Measurements from ENCODE around the gene SHISA6. TPM values are rescaled to one million over a fixed set of nuclear protein-coding genes. Genes with fewer than 3 reads are reported as not detected.

The SHISA6 gene
- total and polyA plus RNA-seq, 4 donors, result not detected

DNA sequence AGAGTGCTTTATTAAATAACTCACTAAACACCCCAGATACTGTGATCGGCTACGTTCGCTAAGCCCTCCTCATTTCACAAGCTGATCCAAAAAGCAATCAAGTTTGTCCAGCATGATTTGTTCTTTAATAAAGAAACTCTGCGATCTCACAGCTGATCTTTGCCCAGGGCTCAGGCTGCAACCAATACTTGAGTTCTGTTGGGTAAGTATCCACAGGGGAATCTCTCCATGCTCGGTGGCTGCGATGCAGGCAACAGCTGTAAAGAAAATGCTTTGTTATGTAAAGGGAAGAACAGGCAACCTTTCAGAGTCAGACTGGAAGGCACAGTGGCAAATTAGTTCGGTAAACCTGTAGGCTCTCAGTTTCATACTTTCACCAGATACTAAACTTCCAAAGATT lies 67.5 kb downstream of the SHISA6 start:
- Histone ChIP-seq H3K4me3 (ENCODE audit: low read depth in 1 of 3, low read length in 3 of 3) (no peak overlapping the region), H3K9ac (ENCODE audit: low read depth in 1 of 2, low read length in 2 of 2) (no peak overlapping the region), H3K9me3 (ENCODE audit: control insufficient read depth in 4 of 4, low read length in 3 of 4) (no peaks in the 10 kb centered on the region), H3K27ac (ENCODE audit: low read depth in 1 of 2, low read length in 2 of 2) (no peak overlapping the region), H3K36me3 (ENCODE audit: control insufficient read depth in 4 of 4, insufficient read depth in 3 of 4, low read depth in 1 of 4, low read length in 3 of 4) (no peaks in the 10 kb centered on the region), H3K27me3 (ENCODE audit: control insufficient read depth in 4 of 4, insufficient read depth in 4 of 4, low read length in 3 of 4) (peaks cover 0 to 3% (median 0%) of the 10 kb centered on the region in 4 donors), H3K4me1 (ENCODE audit: control insufficient read depth in 4 of 4, insufficient read depth in 4 of 4, low read length in 3 of 4) (no peaks in the 10 kb centered on the region)
- TF ChIP-seq, protein P1, sequence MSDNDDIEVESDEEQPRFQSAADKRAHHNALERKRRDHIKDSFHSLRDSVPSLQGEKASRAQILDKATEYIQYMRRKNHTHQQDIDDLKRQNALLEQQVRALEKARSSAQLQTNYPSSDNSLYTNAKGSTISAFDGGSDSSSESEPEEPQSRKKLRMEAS (IDR thresholded peaks at IDR 0.05), result no peak
- TF ChIP-seq RXRA (IDR thresholded peaks at IDR 0.05), result no peak
- TF ChIP-seq, protein P2, sequence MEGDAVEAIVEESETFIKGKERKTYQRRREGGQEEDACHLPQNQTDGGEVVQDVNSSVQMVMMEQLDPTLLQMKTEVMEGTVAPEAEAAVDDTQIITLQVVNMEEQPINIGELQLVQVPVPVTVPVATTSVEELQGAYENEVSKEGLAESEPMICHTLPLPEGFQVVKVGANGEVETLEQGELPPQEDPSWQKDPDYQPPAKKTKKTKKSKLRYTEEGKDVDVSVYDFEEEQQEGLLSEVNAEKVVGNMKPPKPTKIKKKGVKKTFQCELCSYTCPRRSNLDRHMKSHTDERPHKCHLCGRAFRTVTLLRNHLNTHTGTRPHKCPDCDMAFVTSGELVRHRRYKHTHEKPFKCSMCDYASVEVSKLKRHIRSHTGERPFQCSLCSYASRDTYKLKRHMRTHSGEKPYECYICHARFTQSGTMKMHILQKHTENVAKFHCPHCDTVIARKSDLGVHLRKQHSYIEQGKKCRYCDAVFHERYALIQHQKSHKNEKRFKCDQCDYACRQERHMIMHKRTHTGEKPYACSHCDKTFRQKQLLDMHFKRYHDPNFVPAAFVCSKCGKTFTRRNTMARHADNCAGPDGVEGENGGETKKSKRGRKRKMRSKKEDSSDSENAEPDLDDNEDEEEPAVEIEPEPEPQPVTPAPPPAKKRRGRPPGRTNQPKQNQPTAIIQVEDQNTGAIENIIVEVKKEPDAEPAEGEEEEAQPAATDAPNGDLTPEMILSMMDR (IDR thresholded peaks at IDR 0.05; ENCODE audit: low read depth, low read length, missing input control), result no peak
- no peak for TF ChIP-seq HNF4A (conservative IDR thresholded peaks at IDR 0.05)
- no peak for TF ChIP-seq YY1 (IDR thresholded peaks at IDR 0.05)
- TF ChIP-seq, protein P3, sequence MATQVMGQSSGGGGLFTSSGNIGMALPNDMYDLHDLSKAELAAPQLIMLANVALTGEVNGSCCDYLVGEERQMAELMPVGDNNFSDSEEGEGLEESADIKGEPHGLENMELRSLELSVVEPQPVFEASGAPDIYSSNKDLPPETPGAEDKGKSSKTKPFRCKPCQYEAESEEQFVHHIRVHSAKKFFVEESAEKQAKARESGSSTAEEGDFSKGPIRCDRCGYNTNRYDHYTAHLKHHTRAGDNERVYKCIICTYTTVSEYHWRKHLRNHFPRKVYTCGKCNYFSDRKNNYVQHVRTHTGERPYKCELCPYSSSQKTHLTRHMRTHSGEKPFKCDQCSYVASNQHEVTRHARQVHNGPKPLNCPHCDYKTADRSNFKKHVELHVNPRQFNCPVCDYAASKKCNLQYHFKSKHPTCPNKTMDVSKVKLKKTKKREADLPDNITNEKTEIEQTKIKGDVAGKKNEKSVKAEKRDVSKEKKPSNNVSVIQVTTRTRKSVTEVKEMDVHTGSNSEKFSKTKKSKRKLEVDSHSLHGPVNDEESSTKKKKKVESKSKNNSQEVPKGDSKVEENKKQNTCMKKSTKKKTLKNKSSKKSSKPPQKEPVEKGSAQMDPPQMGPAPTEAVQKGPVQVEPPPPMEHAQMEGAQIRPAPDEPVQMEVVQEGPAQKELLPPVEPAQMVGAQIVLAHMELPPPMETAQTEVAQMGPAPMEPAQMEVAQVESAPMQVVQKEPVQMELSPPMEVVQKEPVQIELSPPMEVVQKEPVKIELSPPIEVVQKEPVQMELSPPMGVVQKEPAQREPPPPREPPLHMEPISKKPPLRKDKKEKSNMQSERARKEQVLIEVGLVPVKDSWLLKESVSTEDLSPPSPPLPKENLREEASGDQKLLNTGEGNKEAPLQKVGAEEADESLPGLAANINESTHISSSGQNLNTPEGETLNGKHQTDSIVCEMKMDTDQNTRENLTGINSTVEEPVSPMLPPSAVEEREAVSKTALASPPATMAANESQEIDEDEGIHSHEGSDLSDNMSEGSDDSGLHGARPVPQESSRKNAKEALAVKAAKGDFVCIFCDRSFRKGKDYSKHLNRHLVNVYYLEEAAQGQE (IDR thresholded peaks at IDR 0.05), result no peak
- TF ChIP-seq FOXA2 (IDR thresholded peaks at IDR 0.05), result no peak
- TF ChIP-seq EGR1 (IDR thresholded peaks at IDR 0.05; ENCODE audit: low read depth in 2 of 2), result no peak
- TF ChIP-seq, protein P4, sequence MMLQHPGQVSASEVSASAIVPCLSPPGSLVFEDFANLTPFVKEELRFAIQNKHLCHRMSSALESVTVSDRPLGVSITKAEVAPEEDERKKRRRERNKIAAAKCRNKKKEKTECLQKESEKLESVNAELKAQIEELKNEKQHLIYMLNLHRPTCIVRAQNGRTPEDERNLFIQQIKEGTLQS (IDR thresholded peaks at IDR 0.05), result no peak
- no peak for TF ChIP-seq NR2F2 (IDR thresholded peaks at IDR 0.05)
- TF ChIP-seq, protein P5, sequence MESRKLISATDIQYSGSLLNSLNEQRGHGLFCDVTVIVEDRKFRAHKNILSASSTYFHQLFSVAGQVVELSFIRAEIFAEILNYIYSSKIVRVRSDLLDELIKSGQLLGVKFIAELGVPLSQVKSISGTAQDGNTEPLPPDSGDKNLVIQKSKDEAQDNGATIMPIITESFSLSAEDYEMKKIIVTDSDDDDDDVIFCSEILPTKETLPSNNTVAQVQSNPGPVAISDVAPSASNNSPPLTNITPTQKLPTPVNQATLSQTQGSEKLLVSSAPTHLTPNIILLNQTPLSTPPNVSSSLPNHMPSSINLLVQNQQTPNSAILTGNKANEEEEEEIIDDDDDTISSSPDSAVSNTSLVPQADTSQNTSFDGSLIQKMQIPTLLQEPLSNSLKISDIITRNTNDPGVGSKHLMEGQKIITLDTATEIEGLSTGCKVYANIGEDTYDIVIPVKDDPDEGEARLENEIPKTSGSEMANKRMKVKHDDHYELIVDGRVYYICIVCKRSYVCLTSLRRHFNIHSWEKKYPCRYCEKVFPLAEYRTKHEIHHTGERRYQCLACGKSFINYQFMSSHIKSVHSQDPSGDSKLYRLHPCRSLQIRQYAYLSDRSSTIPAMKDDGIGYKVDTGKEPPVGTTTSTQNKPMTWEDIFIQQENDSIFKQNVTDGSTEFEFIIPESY (IDR thresholded peaks at IDR 0.05), result no peak
- TF ChIP-seq SP1 (IDR thresholded peaks at IDR 0.05), result no peak
- no peak for TF ChIP-seq TAF1 (conservative IDR thresholded peaks at IDR 0.05)
- no peak for TF ChIP-seq RAD21 (IDR thresholded peaks at IDR 0.05)
- TF ChIP-seq HNF4G (IDR thresholded peaks at IDR 0.05), result no peak
- 74% methylated on average over 7 of the region's 7 CpGs for WGBS
- DNase-seq (ENCODE audit: low spot score), result no peak

DNA sequence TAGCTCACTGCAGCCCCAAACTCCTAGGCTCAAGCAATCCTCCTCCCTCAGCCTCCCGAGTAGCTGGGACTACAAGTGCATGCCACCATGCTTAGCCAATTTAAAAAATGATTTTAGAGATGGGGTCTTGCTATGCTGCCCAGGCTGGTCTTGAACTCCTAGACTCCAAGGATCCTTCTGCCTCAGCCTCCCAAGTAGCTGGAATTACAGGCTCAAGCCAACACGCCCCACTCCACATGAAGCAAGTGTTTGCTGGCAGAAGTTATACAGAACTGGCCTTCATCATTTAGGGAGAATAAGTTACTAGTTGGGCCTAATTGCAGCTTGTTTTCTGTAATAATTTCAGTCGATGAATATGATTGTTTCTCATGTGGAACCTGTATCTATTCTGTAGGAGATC lies 68.0 kb downstream of the SHISA6 start:
- TF ChIP-seq, protein P2 (IDR thresholded peaks at IDR 0.05; ENCODE audit: low read depth, low read length, missing input control), result no peak
- no peak for TF ChIP-seq FOXA2 (IDR thresholded peaks at IDR 0.05)
- TF ChIP-seq RAD21 (IDR thresholded peaks at IDR 0.05), result no peak
- no peak for DNase-seq (ENCODE audit: low spot score)
- 67% methylated on average over 3 of the region's 3 CpGs for WGBS
- no peak overlapping the region for H3K9ac ChIP-seq (ENCODE audit: low read depth in 1 of 2, low read length in 2 of 2)
- no peaks in the 10 kb centered on the region for H3K4me1 ChIP-seq (ENCODE audit: control insufficient read depth in 4 of 4, insufficient read depth in 4 of 4, low read length in 3 of 4)
- no peak overlapping the region for H3K27ac ChIP-seq (ENCODE audit: low read depth in 1 of 2, low read length in 2 of 2)
- no peaks in the 10 kb centered on the region for H3K36me3 ChIP-seq (ENCODE audit: control insufficient read depth in 4 of 4, insufficient read depth in 3 of 4, low read depth in 1 of 4, low read length in 3 of 4)
- peaks cover 0 to 3% (median 0%) of the 10 kb centered on the region in 4 donors for H3K27me3 ChIP-seq (ENCODE audit: control insufficient read depth in 4 of 4, insufficient read depth in 4 of 4, low read length in 3 of 4)
- H3K4me3 ChIP-seq (ENCODE audit: low read depth in 1 of 3, low read length in 3 of 3), result no peak overlapping the region
- no peaks in the 10 kb centered on the region for H3K9me3 ChIP-seq (ENCODE audit: control insufficient read depth in 4 of 4, low read length in 3 of 4)

Measured in liver (tissue), 9 donors.